ENCODE data around the gene SPRED2.

- no peak for TF ChIP-seq EZH2 (IDR thresholded peaks at IDR 0.05; ENCODE audit: insufficient read depth, poor library complexity, severe bottlenecking)
- no peak for TF ChIP-seq EZH2phosphoT487 (IDR thresholded peaks at IDR 0.05; ENCODE audit: insufficient read depth, low read depth)
These were observed 35.9 kb downstream of the SPRED2 start for GRCh38 chr2:65396348-65397026.
